HT1080 (cell line): ENCODE data around the gene OAT. TPM values are rescaled to one million over a fixed set of nuclear protein-coding genes. Genes with fewer than 3 reads are reported as not detected.

Experiments
- DNase-seq: peaks from one replicate; pipeline ENCODE4 v3.0.0-alpha.2; 2015; ENCODE audit warnings: low read depth
- polyA plus RNA-seq, 2 experiments: library from polyadenylated mRNA; depleted of rRNA; stranded (reverse); fragments of >200 nt; gene quantifications; 2 replicates each; pipeline ENCODE4 v1.2.3, GENCODE V29; 2015
- total RNA-seq: library from RNA; depleted of rRNA; stranded (reverse); fragments of >200 nt; shearing (Covaris generic); gene quantifications from 2 replicates; pipeline ENCODE4 v1.2.3, GENCODE V29; 2014; rRNA removed

The OAT gene
- total RNA-seq = 99.3 and 105 TPM in 2 replicates
- 93.4 and 108 TPM in 2 replicates for polyA plus RNA-seq (2015; cell fraction: cytosol; rRNA removed)
- 152 and 175 TPM in 2 replicates for polyA plus RNA-seq (2015; cell fraction: nucleus; rRNA removed)

- DNase-seq = peak; percentile 95
Measured at GRCh38 chr10:124418726-124419501, at the start of gene OAT. OAT (minus strand) TSS chr10:124418923; CDS start chr10:124412171, 6,752 bp downstream.

GRCh38 chr10:124467165-124467564 is 48.4 kb upstream of the OAT start:
- DNase-seq = no peak

GRCh38 chr10:124465777-124466488 is 47.2 kb upstream of the OAT start:
- no peak for DNase-seq

- DNase-seq = no peak
Measured at GRCh38 chr10:124465003-124465776, 46.5 kb upstream of the OAT start.

GRCh38 chr10:124464028-124464965 is 45.6 kb upstream of the OAT start:
- no peak for DNase-seq

GRCh38 chr10:124462348-124462695 is 43.6 kb upstream of the OAT start:
- no peak for DNase-seq

- peak; percentile 78 for DNase-seq
Measured at GRCh38 chr10:124461642-124462347, 43.1 kb upstream of the OAT start, which contains the start of gene LHPP. LHPP (plus strand) TSS chr10:124461823; CDS start chr10:124461863, 40 bp downstream.

GRCh38 chr10:124460144-124460543 is 41.4 kb upstream of the OAT start:
- no peak for DNase-seq

GRCh38 chr10:124459395-124459794 is 40.7 kb upstream of the OAT start:
- DNase-seq = no peak

GRCh38 chr10:124458889-124459288 is 40.2 kb upstream of the OAT start:
- no peak for DNase-seq

GRCh38 chr10:124458473-124458872 is 39.8 kb upstream of the OAT start:
- no peak for DNase-seq

- no peak for DNase-seq
Measured at GRCh38 chr10:124455441-124455840, 36.7 kb upstream of the OAT start.

- DNase-seq = no peak
Measured at GRCh38 chr10:124453960-124454610, 35.4 kb upstream of the OAT start.

GRCh38 chr10:124451276-124451675 is 32.6 kb upstream of the OAT start:
- no peak for DNase-seq

- no peak for DNase-seq
Measured at GRCh38 chr10:124450783-124451057, 32.0 kb upstream of the OAT start.

- no peak for DNase-seq
Measured at GRCh38 chr10:124450012-124450782, 31.5 kb upstream of the OAT start, which contains the start of gene NKX1-2. NKX1-2 (minus strand) TSS chr10:124450035; CDS start chr10:124449943, 92 bp downstream.

- DNase-seq = no peak
Measured at GRCh38 chr10:124449170-124450011, 30.7 kb upstream of the OAT start.

- no peak for DNase-seq
Measured at GRCh38 chr10:124448696-124449169, 30.0 kb upstream of the OAT start.
